ENCODE measurements around the gene EPOP. TPM values are rescaled to one million over a fixed set of nuclear protein-coding genes. Genes with fewer than 3 reads are reported as not detected.
"Not testable (repeated sequence)": the region's sequence is repeated elsewhere in the genome, so short reads cannot be mapped to it uniquely, and the experiment has no call there.

EPOP gene
- total RNA-seq, 1 experiment from 2014 or later, result 4.7 TPM

DNA sequence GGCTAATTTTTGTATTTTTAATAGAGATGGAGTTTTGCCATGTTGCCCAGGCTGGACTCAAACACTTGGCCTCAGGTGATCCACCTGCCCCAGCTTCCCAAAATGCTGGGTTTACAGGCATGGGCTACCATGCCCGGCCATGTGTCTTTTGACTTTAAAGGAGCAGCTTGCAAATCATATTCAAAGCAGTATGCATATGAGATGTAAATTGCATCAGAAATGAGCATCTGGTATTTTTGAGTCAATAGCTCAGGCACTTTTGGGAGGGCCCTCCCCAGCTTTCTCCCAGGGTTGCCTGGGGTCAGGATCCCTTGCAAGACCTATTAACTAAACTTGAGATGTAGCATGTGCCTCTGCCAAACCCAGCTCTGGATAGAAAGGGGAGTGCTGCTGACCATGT is 21.5 kb downstream of the EPOP start:
- no peak for DNase-seq (ENCODE audit: low read depth)

DNA sequence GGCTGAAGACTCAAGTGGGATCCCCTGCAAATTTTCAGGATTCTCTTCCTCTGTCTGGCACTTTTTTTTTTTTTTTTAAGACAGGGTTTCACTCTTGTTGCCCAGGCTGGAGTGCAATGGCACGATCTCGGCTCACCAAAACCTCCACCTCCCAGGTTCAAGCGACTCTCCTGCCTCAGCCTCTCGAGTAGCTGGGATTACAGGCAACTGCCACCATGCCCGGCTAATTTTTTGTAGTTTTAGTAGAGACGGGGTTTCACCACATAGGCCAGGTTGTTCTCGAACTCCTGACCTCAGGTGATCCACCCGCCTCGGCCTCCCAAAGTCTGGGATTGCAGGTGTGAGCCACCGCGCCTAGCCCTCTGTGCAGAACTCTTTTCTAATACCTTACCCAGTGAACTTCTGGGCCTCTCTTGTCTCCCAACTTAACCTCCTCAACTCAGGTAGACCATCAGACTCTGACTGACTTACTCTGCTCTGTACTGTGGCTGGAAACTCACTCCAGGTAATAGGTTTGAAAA is 24.0 kb downstream of the EPOP start:
- DNase-seq (ENCODE audit: low read depth), result not testable (repeated sequence)

DNA sequence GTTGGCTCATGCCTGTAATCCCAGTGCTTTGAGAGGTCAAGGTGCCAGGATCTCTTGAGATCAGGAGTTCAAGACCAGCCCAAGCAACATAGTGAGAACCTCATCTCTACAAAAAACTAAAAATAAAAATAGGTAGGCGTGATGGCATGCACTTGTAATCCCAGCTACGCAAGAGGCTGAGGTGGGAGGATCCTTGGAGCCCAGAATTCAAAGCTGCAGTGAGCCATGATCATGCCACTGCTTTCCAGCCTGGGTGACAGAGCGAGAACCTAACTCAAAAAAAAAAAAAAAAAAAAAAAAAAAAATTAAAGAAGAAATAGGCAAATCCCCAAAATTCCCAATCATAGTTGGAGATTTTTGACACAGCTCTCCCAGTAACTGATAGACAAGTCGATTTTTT is 36.8 kb downstream of the EPOP start:
- no peak for DNase-seq (ENCODE audit: low read depth)

DNA sequence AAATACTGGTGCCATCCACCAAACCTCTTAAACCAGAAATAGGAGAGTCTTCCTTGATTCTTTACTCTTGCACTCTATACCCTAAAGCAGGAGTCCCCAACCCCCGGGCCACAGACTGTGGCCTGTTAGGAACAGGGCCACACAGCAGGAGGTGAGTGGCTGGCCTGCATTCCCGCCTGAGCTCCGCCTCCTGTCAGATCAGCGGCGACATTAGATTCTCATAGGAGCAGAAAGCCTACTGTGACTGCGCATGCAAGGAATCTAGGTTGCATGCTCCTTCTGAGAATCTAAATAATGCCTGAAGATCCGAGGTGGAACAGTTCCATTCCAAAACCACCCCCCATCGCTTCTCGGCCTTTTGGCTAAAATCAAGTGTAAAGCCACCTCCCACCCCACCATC is 38.7 kb downstream of the EPOP start:
- DNase-seq (ENCODE audit: low read depth), result no peak

DNA sequence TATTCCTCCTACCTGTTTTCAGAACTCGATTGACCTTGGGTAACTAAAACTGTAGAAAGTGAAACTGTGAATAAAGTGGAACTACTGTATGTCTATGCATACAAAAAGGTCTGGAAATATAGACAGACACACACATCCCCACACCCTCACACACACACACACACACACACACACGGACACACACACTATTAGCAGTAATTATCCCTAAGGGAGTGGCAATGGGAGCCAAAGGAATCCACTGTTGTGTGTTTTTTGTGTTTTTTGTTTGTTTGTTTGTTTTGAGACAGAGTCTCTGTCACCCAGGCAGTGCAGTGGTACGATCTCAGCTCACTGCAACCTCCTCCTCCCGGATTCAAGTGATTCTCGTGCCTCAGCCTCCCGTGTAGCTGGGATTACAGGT is 42.4 kb downstream of the EPOP start:
- DNase-seq (ENCODE audit: low read depth), result no peak

DNA sequence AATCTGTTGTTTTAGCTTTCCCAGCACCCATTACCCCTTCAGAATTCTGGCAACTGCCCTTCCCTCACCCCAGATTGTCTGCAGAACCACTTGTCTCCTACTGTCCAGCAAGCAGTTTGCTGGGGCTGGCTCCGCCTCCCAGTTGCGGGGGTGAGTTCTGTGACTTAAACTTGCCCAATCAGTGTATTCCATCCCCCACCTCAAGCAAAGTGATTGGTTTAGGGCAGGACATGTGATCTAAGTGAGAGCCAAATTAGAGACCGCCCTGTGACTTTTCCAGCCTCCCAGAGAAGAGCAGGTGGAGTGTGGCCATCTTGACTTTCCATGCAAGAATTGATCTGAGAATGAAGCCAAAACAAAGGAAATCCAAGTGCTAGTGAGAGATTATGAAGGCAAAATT is 46.3 kb downstream of the EPOP start:
- peak; percentile 44 for DNase-seq (ENCODE audit: low read depth)

DNA sequence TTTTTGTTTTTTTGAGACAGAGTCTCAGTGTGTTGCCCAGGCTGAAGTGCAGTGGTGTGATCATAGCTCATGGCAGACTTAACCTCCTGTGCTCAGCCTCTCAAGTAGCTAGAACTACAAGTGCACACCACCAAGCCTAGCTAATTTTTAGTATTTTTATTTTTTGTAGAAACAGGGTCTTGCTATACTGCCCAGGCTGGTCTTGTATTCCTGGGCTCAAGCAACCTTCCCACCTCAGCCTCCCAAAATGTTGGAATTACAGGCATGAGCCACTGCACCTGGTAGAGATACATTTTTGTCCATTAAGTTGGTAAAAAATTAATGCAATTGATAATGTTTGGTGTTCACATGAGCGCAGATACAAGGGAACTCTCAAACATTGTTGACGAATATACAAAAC is 46.8 kb downstream of the EPOP start:
- DNase-seq (ENCODE audit: low read depth), result no peak

DNA sequence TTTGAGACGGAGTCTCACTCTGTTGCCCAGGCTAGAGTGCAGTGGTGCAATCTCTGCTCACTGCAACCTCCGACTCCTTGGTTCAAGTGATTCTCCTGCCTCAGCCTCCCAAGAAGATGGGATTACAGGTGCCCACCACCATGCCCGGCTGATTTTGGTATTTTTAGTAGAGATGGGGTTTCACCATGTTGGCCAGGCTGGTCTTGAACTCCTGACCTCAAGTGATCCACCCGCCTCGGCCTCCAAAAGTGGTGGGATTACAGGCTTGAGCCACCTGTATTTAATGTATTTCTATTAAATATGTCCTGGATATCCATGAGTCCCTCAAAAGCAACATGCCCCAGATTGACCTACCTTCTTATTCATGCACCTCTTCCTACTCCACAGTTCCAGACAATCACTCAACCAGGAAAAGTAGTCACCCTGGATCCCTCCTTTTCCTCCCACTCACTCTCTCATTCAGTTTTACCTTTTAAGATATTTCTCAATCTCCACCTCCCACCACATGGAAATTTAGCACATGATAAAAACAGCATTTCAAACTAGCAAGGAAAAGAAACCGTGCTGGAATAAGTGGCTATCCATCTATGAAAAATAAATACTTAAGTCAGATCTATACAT is 48.0 kb downstream of the EPOP start:
- DNase-seq (ENCODE audit: low read depth), result not testable (repeated sequence)

DNA sequence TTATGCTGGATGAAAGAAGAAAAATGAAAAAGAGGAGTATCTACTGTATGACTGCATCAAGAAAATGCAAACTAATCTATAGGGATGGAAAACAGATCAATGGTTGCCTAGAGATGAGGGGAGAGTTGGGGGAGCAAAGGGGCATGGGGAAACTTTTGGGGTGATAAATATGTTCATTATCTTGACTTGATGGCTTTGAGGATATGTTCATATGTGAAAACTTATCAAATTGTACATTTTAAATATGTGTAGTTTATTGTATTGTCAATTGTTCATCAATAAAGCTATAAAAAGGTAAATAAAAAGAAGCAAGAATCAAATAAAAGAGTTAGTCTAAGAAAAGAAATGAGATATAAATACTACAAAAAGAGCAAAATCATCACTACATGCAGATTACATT is 49.3 kb downstream of the EPOP start:
- no peak for DNase-seq (ENCODE audit: low read depth)

DNA sequence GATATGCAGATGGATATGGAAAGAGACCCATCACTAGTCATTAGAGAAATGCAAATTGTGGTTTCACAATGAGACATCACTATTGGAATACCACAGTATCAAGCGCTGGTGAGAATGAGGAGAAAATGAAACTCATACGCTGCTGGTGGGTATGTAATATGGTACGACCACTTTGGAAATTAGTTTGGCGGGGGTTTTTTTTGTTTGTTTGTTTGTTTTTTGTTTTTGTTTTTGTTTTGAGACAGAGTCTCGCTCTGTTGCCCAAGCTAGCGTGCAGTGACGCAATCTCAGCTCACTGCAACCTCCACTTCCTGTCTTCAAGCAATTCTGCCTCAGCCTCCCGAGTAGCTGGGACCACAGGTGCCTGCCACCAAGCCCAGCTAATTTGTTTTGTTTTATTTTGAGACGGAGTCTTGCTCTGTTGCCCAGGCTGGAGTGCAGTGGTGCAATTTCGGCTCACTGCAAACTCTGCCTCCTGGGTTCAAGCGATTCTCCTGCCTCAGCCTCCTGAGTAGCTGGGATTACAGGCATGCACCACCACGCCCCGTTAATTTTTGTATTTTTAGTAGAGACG is 49.9 kb downstream of the EPOP start:
- not testable (repeated sequence) for DNase-seq (ENCODE audit: low read depth)

Other genes with a start within 250 kb of the EPOP start
- 8.5 and 32.0 TPM in 2 replicates for gene ARHGAP23, start 246.5 kb downstream of the EPOP start, total RNA-seq (2014; rRNA removed; shearing (Covaris generic))
- gene SRCIN1, start 69.0 kb downstream of the EPOP start, total RNA-seq (2014; rRNA removed; shearing (Covaris generic)), result not detected in 2 replicates
- gene MLLT6, start 30.3 kb upstream of the EPOP start, total RNA-seq (2014; rRNA removed; shearing (Covaris generic)), result 9.7 and 17.0 TPM in 2 replicates
- 4.7 and 5.9 TPM in 2 replicates for gene CISD3, start 55.4 kb upstream of the EPOP start, total RNA-seq (2014; rRNA removed; shearing (Covaris generic))
- gene PCGF2, start 73.4 kb upstream of the EPOP start, total RNA-seq (2014; rRNA removed; shearing (Covaris generic)), result 3.2 and 5.0 TPM in 2 replicates
- gene PSMB3, start 77.8 kb upstream of the EPOP start, total RNA-seq (2014; rRNA removed; shearing (Covaris generic)), result 410 and 440 TPM in 2 replicates
- gene PIP4K2B, start 124.6 kb upstream of the EPOP start, total RNA-seq (2014; rRNA removed; shearing (Covaris generic)), result 41.6 and 45.4 TPM in 2 replicates
- gene CWC25, start 150.4 kb upstream of the EPOP start, total RNA-seq (2014; rRNA removed; shearing (Covaris generic)), result 7.8 and 8.9 TPM in 2 replicates
- gene RPL23, start 178.8 kb upstream of the EPOP start, total RNA-seq (2014; rRNA removed; shearing (Covaris generic)), result 716 and 785 TPM in 2 replicates
- gene LASP1, start 195.1 kb upstream of the EPOP start, total RNA-seq (2014; rRNA removed; shearing (Covaris generic)), result 272 and 294 TPM in 2 replicates